OCI-LY7 (cell line): Measurements from ENCODE around the gene CNTN4. TPM values are rescaled to one million over a fixed set of nuclear protein-coding genes. Genes with fewer than 3 reads are reported as not detected.

Experiments
- BruUV-seq: library from RNA; stranded (reverse); fragments of 400-500 nt; replicated peaks from 2 replicates; lab custom pipeline; 2021; lab: Mats Ljungman, UMichigan
- CTCF ChIA-PET: fragments of 300-600 bp; sonication (Branson Sonifier 250); formaldehyde crosslinking; loops from one replicate; lab custom pipeline; 2022; ENCODE audit warnings: antibody characterized with exemption; ENCODE audit not compliant: unreplicated experiment; lab: Charles Lee
- POLR2A ChIA-PET: fragments of 300-600 bp; sonication (Branson Sonifier 250); formaldehyde crosslinking; loops from one replicate; lab custom pipeline; 2022; ENCODE audit warnings: antibody characterized with exemption; lab: Charles Lee
- DNase-seq: peaks from one replicate; pipeline ENCODE4 v3.0.0-alpha.2; 2015; ENCODE audit warnings: low spot score
- H2AFZ ChIP-seq: fragments of 200-600 bp; sonication (generic), shearing (Covaris generic); 2 replicates; pipeline ENCODE4 v1.6.1; 2014; ENCODE audit warnings: mild to moderate bottlenecking, antibody characterized with exemption, low read length, moderate library complexity
- H3K27ac ChIP-seq: fragments of 200-600 bp; sonication (generic); 2 replicates; pipeline ENCODE4 v1.5.1; 2014; ENCODE audit warnings: mixed run types, low read depth, mild to moderate bottlenecking, moderate library complexity, low read length, inconsistent platforms; ENCODE audit not compliant: poor library complexity, severe bottlenecking
- H3K36me3 ChIP-seq: fragments of 200-600 bp; sonication (generic); 2 replicates; pipeline ENCODE4 v1.6.1; 2014; ENCODE audit warnings: mild to moderate bottlenecking, antibody characterized with exemption, low read length, moderate library complexity, mixed read lengths; ENCODE audit not compliant: insufficient read depth
- H3K4me1 ChIP-seq: fragments of 200-600 bp; sonication (generic); 2 replicates; pipeline ENCODE4 v1.5.1; 2014; ENCODE audit warnings: mild to moderate bottlenecking, low read length; ENCODE audit not compliant: insufficient read depth, poor library complexity, severe bottlenecking
- H3K4me2 ChIP-seq: fragments of 200-600 bp; sonication (generic); 2 replicates; pipeline ENCODE4 v1.6.1; 2014; ENCODE audit warnings: mild to moderate bottlenecking, low read length
- H3K4me3 ChIP-seq: fragments of 200-600 bp; sonication (generic); 2 replicates; pipeline ENCODE4 v1.5.1; 2014; ENCODE audit warnings: mild to moderate bottlenecking, low read depth, low read length; ENCODE audit not compliant: poor library complexity, severe bottlenecking
- H3K79me2 ChIP-seq: fragments of 200-600 bp; sonication (generic); 2 replicates; pipeline ENCODE4 v1.6.1; 2016; ENCODE audit warnings: low read depth, mild to moderate bottlenecking, low read length, moderate library complexity, mixed read lengths; ENCODE audit not compliant: insufficient read depth
- H3K9me2 ChIP-seq: fragments of 200-600 bp; sonication (generic); 2 replicates; pipeline ENCODE4 v1.6.1; 2016; ENCODE audit warnings: mild to moderate bottlenecking, low read length, mixed read lengths; ENCODE audit not compliant: insufficient read depth
- H3K9me3 ChIP-seq: fragments of 200-600 bp; sonication (generic); 2 replicates; pipeline ENCODE4 v1.6.1; 2014; ENCODE audit warnings: mild to moderate bottlenecking, mixed run types, low read length, mixed read lengths
- H4K20me1 ChIP-seq: fragments of 200-600 bp; sonication (generic); 2 replicates; pipeline ENCODE4 v1.6.1; 2014; ENCODE audit warnings: mild to moderate bottlenecking, antibody characterized with exemption, low read length, moderate library complexity, mixed read lengths; ENCODE audit not compliant: insufficient read depth
- EZH2phosphoT487 ChIP-seq: fragments of 200-600 bp; sonication (generic); IDR thresholded peaks from 2 replicates; pipeline ENCODE4 v1.6.1; 2018; ENCODE audit warnings: low read depth, borderline replicate concordance, mild to moderate bottlenecking, mixed run types, antibody characterized with exemption, low read length, moderate library complexity, mixed read lengths
- intact Hi-C: fragments of 100-400 bp; cut with micrococcal nuclease; formaldehyde crosslinking; loops from one replicate; pipeline ENCODE4 v1.10.0; 2022; ENCODE audit not compliant: unreplicated experiment
- total RNA-seq, 2 experiments: library from RNA; depleted of rRNA in 1 of 2; stranded (reverse); fragments of >200 nt in 1 of 2; shearing (Covaris generic) in 1 of 2; gene quantifications; 2 replicates each; pipeline ENCODE4 v1.2.3, GENCODE V29; 2014 to 2022
- TF ChIP-seq, protein P1 (sequence below): fragments of 200-600 bp; sonication (generic); conservative IDR thresholded peaks from 2 replicates; pipeline ENCODE4 v1.5.1; 2014; ENCODE audit warnings: mild to moderate bottlenecking, antibody characterized with exemption, low read length, moderate library complexity, mixed read lengths

Gene CNTN4
- total RNA-seq, 2 experiments from 2014 or later = not detected

DNA sequence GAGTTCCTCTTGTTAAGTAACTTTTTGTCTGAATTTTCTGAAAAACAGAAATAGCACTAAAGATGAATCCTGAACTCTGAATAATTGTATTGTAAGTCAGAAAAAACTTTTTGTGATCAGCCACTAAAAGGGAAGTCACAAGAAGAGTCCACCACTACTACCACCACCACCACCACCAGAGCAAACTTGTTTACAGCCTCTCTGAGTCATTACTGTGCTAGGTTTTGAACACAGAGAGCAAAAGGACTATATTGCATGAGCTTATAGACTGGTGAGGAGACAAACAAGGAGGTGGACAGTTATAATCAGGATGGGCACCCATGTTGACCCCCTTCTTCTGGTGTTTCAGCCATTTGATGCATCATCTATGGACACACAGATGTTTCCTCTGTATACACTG is 869.8 kb downstream of the CNTN4 start:
- H3K9me2 ChIP-seq = no peaks in the 10 kb centered on the region
- no peak overlapping the region for H2AFZ ChIP-seq
- ChIA-PET POLR2A (interaction anchor here (0.6 kb wide), 1 partner anchor 778 kb away, joined by 3 read pairs; no protein-coding TSS in a partner anchor), CTCF (no interaction called here)
- no peaks in the 10 kb centered on the region for H3K36me3 ChIP-seq
- intact Hi-C loops = no loop called here
- H3K9me3 ChIP-seq = no peaks in the 10 kb centered on the region
- DNase-seq = no peak
- no peak overlapping the region for H3K4me3 ChIP-seq
- no peak overlapping the region for H3K27ac ChIP-seq
- H4K20me1 ChIP-seq = no peaks in the 10 kb centered on the region
- TF ChIP-seq, protein P1, sequence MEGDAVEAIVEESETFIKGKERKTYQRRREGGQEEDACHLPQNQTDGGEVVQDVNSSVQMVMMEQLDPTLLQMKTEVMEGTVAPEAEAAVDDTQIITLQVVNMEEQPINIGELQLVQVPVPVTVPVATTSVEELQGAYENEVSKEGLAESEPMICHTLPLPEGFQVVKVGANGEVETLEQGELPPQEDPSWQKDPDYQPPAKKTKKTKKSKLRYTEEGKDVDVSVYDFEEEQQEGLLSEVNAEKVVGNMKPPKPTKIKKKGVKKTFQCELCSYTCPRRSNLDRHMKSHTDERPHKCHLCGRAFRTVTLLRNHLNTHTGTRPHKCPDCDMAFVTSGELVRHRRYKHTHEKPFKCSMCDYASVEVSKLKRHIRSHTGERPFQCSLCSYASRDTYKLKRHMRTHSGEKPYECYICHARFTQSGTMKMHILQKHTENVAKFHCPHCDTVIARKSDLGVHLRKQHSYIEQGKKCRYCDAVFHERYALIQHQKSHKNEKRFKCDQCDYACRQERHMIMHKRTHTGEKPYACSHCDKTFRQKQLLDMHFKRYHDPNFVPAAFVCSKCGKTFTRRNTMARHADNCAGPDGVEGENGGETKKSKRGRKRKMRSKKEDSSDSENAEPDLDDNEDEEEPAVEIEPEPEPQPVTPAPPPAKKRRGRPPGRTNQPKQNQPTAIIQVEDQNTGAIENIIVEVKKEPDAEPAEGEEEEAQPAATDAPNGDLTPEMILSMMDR = no peak
- no peak for TF ChIP-seq EZH2phosphoT487
- H3K79me2 ChIP-seq = no peaks in the 10 kb centered on the region
- H3K4me2 ChIP-seq = no peak overlapping the region
- BruUV-seq = no TSS peak
- no peaks in the 10 kb centered on the region for H3K4me1 ChIP-seq

- intact Hi-C loops = no loop called here
Observed at GRCh38 chr3:2976212-2976611, 877.5 kb downstream of the CNTN4 start.

DNA sequence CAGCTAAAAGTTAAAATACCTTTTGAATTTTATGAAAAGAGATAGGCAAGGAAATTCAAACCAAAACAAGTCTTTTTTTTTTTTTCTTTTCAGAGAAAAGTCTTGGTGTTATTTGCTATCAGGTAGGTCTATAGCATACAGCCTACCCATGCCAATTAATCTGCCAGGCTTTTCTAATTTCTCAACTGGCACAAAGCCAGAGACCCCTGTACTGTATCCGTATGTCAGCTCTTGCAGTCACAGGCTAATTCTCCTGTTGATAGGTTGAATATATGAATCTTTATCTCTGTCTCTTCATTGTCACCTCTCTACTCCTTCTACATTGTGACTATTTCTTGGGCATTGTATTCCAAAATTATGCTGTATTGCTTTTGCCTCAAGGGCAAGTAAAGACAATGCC is 878.1 kb downstream of the CNTN4 start:
- no peaks in the 10 kb centered on the region for H3K9me2 ChIP-seq
- H3K79me2 ChIP-seq = no peaks in the 10 kb centered on the region
- ChIA-PET CTCF (no interaction called here), POLR2A (interaction anchor here (0.6 kb wide), 1 partner anchor 1364 kb away, joined by 3 read pairs; no protein-coding TSS in a partner anchor)
- H2AFZ ChIP-seq = no peak overlapping the region
- no peak overlapping the region for H3K27ac ChIP-seq
- no peak overlapping the region for H3K4me3 ChIP-seq
- no peak for TF ChIP-seq EZH2phosphoT487
- TF ChIP-seq, protein P1 = no peak
- no peaks in the 10 kb centered on the region for H3K9me3 ChIP-seq
- no peaks in the 10 kb centered on the region for H3K4me1 ChIP-seq
- intact Hi-C loops = no loop called here
- no peaks in the 10 kb centered on the region for H3K36me3 ChIP-seq
- no peaks in the 10 kb centered on the region for H4K20me1 ChIP-seq
- no peak overlapping the region for H3K4me2 ChIP-seq
- BruUV-seq = no TSS peak
- no peak for DNase-seq

More at GRCh38 chr3:2976212-2976611, 877.5 kb downstream of the CNTN4 start:
- POLR2A ChIA-PET = no interaction called here
- Histone ChIP-seq H3K4me1 (no peaks in the 10 kb centered on the region), H3K9me2 (no peaks in the 10 kb centered on the region), H3K27ac (no peak overlapping the region), H3K36me3 (no peaks in the 10 kb centered on the region), H3K4me3 (no peak overlapping the region), H3K79me2 (no peaks in the 10 kb centered on the region), H3K9me3 (no peaks in the 10 kb centered on the region), H3K4me2 (no peak overlapping the region), H4K20me1 (no peaks in the 10 kb centered on the region), H2AFZ (no peak overlapping the region)
- no peak for DNase-seq
- no TSS peak for BruUV-seq
- TF ChIP-seq, protein P1 = no peak
- TF ChIP-seq EZH2phosphoT487 = no peak
- CTCF ChIA-PET = no interaction called here
